Left colon (tissue), 2 donors: Measurements from ENCODE around the gene LYRM4. TPM values are rescaled to one million over a fixed set of nuclear protein-coding genes. Genes with fewer than 3 reads are reported as not detected.
A peak's percentile ranks its signal among the peaks of the same experiment; 100 is the strongest.

Source experiments
- ATAC-seq: fragments of 200-7000 bp; cut with Tn5 transposase; one replicate; pipeline ENCODE4 v1.9.1; 2020; ENCODE audit warnings: mild to moderate bottlenecking, moderate library complexity
- DNase-seq, 2 donors: peaks; one replicate each; pipeline ENCODE4 v3.0.0-alpha.2; 2020
- intact Hi-C, 2 donors: fragments of 100-400 bp; cut with DNase I in 1 of 2; cut with micrococcal nuclease in 1 of 2; formaldehyde crosslinking; loops; one replicate each; pipeline versions ENCODE4 v1.11.2 to v1.14.0; 2022; cut with DNase I, micrococcal nuclease
- total RNA-seq, 2 donors: library from RNA; stranded (reverse); fragmentation: NEBNext Ultra II Directional; extraction: Animal tissue kit (Norgen Biotek cat#: 25700); gene quantifications; one replicate each; pipeline ENCODE4 v1.2.1, GENCODE V29; 2021
- donor health status: DM: no; HTN: no; CAD: no.
- donor health status: DM: yes; HTN: yes; CAD: no.

LYRM4 gene
- total RNA-seq, 2 donors from 2014 or later = 12.1 to 12.5 TPM

DNA sequence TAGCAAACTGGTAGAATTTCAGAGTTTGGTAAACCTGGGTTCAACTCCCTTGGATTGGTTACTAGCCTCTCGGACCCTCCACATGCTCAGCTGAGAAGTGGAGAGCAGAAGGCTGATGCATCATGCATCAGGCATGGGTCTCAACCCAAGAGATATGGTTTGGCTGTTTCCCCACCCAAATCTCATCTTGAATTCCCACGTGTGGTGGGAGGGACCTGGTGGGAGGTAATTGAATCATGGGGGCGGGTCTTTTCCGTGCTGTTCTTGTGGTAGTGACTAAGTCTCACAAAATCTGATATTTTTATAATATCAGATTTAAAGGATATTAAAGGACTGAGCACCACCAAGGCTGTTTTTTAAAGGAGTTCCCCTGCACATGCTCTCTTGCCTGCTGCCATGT is 100.5 kb downstream of the LYRM4 start:
- intact Hi-C loops = no loop called here
- ATAC-seq = no peak
- no peak for DNase-seq

DNA sequence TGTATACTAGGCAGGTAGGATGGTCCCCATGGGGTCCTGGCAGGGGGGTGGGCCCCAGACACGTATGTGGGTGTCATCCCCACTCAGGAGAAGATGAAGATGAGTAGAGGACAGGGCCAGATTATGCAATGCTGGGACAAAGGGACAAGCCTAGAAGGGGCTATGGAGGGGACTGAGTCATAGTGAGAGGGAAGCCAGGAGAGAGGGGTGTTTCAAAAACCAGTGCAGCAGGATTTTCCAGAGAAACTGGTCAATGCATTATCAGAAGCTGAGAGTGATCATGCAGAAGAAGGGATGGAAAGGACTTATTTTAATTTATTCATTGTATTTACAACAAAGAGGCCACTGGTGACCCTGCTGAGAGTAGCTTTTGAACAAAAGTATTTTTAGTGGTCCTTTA is 101.6 kb downstream of the LYRM4 start:
- DNase-seq (no peak), ATAC-seq (no peak)
- intact Hi-C loops = no loop called here

DNA sequence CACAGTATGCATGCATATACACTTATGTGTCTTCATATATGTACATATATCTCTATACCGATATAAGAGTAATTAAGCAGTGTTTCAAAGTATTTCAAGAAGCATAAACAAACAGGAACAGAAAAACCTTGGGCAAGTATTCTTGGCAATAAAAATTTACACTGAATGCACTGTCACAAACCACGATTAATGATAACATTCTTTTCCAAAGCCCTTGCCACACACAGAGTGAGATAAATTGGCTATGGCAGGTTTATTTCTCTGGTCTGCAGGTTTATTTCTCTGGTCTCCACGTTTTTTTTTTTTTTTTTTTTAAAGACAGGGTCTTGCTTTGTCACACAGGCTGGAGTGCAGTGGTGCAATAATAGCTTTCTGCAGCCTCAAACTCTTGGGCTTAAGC is 102.6 kb downstream of the LYRM4 start:
- intact Hi-C loops = no loop called here
- DNase-seq (no peak), ATAC-seq (no peak)

DNA sequence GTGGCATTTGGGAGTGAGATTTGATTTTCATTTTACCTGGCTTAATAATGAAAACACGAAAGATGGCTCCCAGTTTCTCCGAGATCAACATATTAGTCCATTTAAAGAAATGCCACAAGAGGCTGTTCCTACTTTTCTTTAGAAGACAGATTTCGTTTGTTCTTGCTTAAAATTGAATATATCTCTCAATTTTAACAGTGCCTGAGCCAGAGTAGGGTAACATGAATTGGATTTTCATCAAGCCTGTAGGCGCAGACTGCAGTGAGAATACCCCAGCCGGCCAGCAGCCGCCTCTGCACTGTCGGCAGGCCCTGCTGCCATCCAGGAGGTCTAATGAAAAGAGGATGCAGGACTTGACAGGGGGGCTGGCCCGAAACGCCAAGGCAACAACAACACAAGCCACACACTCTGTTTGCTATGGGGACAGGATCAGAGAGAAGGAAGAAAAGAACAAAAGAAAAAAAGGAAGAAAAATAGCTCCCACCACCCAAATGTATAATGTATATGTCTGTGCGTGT is 103.1 kb downstream of the LYRM4 start:
- DNase-seq (no peak), ATAC-seq (no peak)
- intact Hi-C loops = no loop called here

DNA sequence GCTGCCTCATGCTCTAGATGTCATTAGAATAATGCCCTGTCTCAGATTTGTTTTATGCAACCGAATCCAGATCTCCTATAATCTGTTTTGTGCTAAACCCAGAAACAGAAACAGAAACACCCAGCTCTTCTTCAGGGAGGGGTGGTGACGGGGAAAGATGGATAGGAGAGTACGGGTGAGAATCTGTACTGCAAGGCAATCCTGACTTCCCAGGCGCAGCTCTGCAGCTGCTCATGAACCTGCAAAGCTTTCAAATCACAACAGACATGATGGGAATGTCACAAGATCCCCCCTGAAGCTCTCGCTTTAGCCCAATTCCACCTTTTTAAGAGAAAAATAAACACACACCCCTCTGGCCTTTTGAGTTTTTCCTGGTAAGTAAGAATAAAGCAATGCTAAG is 104.1 kb downstream of the LYRM4 start:
- intact Hi-C loops = no loop called here
- no peak for ATAC-seq
- DNase-seq = no peak

DNA sequence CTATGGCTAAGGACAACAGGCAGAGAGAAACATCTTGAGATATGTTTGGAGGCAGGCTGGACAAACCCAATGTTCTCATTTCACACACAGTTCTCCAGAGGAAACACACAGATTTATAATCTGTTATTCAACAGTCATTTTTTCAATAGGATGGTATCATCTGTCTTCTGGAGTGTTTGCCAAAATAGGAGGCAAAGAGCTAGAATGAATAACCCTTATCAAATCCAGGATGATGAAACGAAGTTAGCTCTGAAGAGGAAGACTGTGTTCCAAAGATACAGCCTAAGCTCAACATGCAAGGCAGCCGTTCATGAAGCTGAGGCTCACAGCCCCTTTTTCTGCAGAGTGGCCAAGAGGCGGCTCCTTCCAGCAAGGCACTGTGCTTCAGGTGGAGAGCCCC is 104.8 kb downstream of the LYRM4 start:
- intact Hi-C loops = no loop called here
- no peak for ATAC-seq
- DNase-seq = no peak

DNA sequence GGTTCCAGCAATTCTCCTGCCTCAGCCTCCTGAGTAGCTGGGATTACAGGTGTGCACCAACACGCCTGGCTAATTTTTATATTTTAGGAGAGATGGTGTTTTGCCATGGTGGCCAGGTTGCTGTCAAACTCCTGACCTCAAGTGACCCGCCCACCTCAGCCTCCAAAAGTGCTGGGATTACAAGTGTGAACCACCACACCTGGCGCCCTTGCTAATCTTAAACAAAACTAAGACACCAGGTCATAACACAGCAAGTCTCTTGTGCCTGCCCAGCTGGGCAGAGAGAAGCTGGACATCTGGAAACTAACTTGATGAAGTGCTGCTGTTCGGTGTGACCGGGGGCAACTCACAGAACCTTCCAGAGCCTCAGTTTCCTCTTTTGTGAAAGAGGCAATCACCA is 107.6 kb downstream of the LYRM4 start:
- intact Hi-C loops = no loop called here
- DNase-seq (no peak), ATAC-seq (no peak)

DNA sequence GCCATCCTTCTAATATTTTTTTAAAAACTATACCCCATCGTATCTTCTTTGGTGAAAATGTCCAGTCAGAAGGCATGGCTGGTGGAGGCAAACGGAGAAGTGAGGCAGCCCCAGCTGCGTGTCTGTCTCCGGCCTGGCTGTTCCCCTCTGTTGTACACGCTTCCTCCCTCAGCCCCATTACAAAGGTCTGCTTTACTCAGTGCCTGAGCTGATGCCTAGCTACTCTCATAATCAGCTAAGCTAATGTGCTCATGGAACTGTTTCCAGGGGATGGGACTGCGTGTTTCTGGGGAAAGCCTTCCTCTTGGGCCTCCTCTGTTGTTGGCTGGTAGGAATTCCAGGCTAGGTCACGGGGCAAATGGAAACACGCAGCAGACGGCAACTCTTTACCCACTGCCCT is 108.3 kb downstream of the LYRM4 start:
- ATAC-seq (no peak), DNase-seq (no peak)
- intact Hi-C loops = no loop called here

DNA sequence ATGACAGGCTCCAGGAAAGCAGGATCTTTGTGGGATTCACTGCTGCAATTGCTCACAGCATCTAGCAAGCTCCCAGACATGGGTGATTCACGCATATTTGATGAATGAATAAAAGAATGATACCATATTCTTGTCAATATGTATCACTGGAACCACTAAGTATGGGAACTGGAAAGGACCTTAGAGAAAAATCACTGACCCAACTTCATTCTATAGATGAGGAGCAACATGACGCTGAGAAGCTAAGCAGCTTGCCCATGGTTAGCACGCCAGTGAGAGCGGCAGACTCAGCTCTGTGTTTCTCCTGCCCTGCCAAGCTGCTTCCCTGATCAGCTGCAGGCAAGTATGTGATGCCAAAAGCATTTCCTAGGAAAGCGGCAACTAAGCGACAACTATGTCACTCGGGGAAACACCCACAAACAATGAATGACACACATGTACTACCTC is 108.8 kb downstream of the LYRM4 start:
- intact Hi-C loops = no loop called here

GRCh38 chr6:5151360-5151954 is 109.3 kb downstream of the LYRM4 start:
- intact Hi-C loops = no loop called here
- DNase-seq (no peak), ATAC-seq (no peak)

More for the DNA sequence above, 108.8 kb downstream of the LYRM4 start:
- DNase-seq (no peak), ATAC-seq (no peak)

- no peak for DNase-seq
- intact Hi-C loops = no loop called here
- no peak for ATAC-seq
These were observed 110.1 kb downstream of the LYRM4 start for GRCh38 chr6:5150551-5151075.

DNA sequence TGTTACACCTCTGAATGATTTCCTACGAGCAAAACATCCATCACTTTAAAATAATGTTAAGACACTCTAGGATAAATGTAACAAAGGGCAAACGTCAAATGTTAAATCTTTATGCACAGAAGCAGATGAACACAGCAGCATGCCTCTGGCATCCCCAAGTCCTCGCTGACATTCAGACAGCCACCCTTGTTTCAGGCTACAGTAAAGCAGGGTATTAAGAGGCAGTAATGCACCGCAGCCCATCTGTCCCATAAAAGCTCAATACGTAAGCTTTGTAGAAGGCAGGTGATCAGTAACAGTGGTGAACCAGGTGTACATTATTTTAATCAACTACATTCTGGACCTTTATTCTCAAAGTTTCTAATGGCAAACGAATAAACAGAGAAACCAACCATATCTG is 110.9 kb downstream of the LYRM4 start:
- no peak for DNase-seq
- ATAC-seq = no peak
- intact Hi-C loops = loop anchor here in 1 of 2 donors (5.0 to 10.0 kb wide), 2 partner anchors 252 to 1395 kb away; no protein-coding TSS in a partner anchor

DNA sequence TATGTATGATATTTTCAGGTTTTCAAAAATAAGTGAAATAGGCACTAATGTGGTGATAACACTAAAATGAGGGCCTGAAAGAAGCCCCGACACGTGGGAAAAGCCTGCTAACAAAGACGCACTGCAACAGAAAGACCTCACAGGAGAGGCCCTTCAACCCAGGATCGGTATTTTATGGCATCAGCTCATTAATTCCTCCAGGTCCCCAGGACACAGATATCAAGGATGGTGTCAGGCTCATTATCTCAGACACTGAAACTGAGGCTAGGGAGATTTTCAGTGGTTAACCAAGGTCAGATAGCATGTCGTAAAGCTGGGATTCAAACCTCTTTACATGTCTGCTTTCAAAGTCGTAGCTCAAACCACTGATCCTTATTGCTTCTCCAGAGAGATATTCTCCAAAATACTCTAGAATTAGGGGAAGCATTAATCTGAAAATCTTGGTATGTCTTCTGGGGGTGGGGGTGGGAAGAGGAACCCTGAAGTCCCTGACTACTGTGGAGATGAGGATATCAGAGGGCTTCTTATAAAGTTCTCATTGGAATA is 111.5 kb downstream of the LYRM4 start:
- intact Hi-C loops = loop anchor here in 1 of 2 donors (5.0 to 10.0 kb wide), 2 partner anchors 253 to 1396 kb away; no protein-coding TSS in a partner anchor
- ATAC-seq = no peak

GRCh38 chr6:5146398-5146797 is 114.4 kb downstream of the LYRM4 start:
- DNase-seq = no peak
- intact Hi-C loops = loop anchor here in 1 of 2 donors (5.0 to 10.0 kb wide), 2 partner anchors 256 to 1398 kb away; no protein-coding TSS in a partner anchor
- ATAC-seq = no peak

More for the DNA sequence above, 111.5 kb downstream of the LYRM4 start:
- no peak for DNase-seq

GRCh38 chr6:5143634-5144311 is 117.0 kb downstream of the LYRM4 start:
- intact Hi-C loops = loop anchor here in 1 of 2 donors (10.0 kb wide), 1 partner anchor 1401 kb away; no protein-coding TSS in a partner anchor
- ATAC-seq (peak; percentile 91), DNase-seq (peak; percentile 69 to 96)

- ATAC-seq = no peak
- no peak for DNase-seq
- intact Hi-C loops = loop anchor here in 1 of 2 donors (10.0 kb wide), 1 partner anchor 1402 kb away; no protein-coding TSS in a partner anchor
These were observed 117.8 kb downstream of the LYRM4 start for GRCh38 chr6:5142915-5143314.

DNA sequence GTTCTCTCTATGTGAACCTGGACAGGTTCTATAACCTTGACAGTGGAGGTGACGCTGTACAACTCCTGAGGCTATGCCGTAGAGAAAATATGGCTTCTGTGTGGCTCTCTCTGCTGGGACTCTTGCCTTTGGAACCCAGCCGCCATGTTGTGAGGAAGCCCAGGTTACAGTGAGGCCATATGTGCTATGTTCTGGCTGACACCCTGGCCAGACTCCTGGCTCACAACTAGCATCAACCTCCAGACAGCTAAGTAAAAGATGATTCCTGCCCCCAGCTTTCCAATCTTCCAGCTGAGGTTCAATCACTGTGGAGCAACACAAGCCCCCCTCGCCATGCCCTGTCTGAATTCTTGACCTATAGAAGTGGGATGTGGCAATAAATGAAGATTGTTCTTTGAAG is 118.6 kb downstream of the LYRM4 start:
- ATAC-seq = no peak
- no peak for DNase-seq
- intact Hi-C loops = loop anchor here in 1 of 2 donors (10.0 kb wide), 1 partner anchor 1403 kb away; no protein-coding TSS in a partner anchor

GRCh38 chr6:5141046-5141445 is 119.7 kb downstream of the LYRM4 start:
- intact Hi-C loops = loop anchor here in 1 of 2 donors (10.0 kb wide), 1 partner anchor 1404 kb away; no protein-coding TSS in a partner anchor
- no peak for ATAC-seq
- DNase-seq = no peak
